ENCODE data around the gene KLK2.

The KLK2 gene

DNA sequence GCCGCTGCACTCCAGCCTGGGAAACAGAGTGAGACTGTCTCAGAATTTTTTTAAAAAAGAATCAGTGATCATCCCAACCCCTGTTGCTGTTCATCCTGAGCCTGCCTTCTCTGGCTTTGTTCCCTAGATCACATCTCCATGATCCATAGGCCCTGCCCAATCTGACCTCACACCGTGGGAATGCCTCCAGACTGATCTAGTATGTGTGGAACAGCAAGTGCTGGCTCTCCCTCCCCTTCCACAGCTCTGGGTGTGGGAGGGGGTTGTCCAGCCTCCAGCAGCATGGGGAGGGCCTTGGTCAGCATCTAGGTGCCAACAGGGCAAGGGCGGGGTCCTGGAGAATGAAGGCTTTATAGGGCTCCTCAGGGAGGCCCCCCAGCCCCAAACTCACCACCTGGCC, at the start of gene KLK2:
TSS of gene KLK2 (plus strand) at position 384 of the 400 bp plus-strand sequence. CDS start 35 bp downstream, outside the sequence.
- DNase-seq, result no peak

DNA sequence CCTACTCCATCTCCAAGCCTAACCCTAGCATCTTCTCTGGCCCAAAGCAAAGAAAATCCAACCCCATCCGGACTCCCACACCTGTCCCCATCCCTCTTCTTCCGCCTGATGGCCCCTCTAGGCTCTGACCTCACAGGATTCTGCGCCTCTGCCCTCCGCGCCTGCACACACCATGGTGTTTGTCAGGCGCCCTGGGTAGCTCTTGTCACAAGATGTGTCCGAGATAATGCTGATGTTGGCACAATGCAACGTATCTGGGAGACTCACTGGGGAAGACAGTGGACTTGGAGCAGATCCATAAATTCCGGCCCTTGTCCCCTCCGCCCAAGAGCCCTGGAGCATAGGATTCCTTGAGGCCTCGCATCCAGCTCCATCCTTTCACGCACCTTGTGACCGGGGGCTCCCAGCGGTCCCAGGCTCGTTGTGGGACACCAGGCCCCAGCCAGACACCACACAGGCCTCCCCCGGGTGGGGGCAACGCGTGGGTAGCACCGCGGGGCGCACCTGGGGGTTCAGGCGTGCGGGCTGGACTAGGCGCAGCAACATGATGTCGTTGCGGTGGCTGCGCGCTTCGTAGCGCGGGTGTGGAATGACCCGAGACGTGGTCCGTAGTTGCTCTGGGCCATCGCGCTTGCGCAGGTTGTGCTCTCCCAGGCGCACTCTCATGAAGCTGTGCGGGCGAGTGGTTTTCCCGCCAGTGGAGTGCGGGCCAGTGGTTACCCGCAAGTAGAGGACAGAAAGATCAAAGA, 46.6 kb upstream of the KLK2 start:
- no peak for DNase-seq

DNA sequence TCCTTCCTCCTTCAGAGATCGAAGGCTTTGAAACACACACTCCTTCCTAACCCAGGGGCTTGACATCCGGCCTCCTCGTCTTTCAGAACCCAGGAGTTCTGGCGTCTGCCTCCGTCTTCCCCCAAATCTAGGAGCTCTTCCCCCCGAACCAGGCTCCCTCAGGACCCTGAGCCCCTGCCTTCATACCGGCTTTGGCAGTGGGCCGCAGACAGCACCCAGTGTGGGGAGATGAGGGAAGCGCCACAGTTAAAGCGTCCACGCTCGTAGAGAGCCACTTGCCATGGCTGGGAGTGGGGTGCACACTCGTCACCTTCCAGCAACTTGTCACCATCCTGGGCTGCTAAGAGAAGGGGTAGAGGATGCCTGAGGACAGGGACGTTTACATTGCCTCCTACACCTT, 45.8 kb upstream of the KLK2 start:
- no peak for DNase-seq

GRCh38 chr19:50829801-50830200, 43.4 kb upstream of the KLK2 start:
- no peak for DNase-seq

- DNase-seq, result no peak
Observed at GRCh38 chr19:50830266-50831025, 42.8 kb upstream of the KLK2 start.

DNA sequence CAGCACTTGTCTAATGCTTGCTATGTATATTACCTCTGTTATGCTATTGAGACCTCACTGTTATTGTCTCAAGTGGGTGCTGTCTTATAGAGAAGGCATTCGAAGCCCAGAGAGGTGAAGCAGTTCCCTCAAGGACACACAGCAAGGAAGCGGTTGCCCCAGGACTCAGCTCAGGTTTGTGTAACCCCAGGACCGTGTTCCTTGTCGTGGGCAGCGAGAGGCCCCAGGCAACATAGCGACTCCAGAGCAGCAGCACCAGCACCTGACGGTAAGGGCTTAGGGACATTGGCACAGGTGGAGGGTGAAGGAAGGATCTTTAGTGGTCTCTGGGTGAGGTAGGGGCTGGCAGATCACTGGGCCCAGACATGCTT, 42.2 kb upstream of the KLK2 start:
- no peak for DNase-seq

GRCh38 chr19:50832666-50833065, 40.6 kb upstream of the KLK2 start:
- DNase-seq, result no peak

- no peak for DNase-seq
Observed at GRCh38 chr19:50833117-50833801, 40.0 kb upstream of the KLK2 start, which contains the start of gene KLK15. Gene KLK15 (minus strand): TSS chr19:50833574. CDS start chr19:50831492, 2,082 bp downstream.

DNA sequence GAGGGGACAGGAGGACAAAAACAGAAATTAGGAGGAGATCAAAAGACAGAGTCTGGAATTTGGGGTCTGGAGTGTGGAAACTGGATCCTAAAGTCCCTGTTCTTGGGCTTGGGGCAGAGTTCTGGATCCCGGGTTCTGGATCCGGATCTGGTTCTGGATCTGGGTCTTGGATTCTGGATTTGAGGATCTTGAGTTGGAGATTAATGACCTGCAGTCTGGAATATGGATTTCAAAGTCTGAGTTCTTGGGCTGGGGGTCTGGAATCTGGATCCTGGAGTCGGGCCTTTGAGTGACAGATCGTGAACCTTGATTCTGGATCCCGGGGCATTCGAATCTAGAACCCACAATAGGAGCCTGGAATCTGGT, 39.5 kb upstream of the KLK2 start:
- DNase-seq, result no peak

DNA sequence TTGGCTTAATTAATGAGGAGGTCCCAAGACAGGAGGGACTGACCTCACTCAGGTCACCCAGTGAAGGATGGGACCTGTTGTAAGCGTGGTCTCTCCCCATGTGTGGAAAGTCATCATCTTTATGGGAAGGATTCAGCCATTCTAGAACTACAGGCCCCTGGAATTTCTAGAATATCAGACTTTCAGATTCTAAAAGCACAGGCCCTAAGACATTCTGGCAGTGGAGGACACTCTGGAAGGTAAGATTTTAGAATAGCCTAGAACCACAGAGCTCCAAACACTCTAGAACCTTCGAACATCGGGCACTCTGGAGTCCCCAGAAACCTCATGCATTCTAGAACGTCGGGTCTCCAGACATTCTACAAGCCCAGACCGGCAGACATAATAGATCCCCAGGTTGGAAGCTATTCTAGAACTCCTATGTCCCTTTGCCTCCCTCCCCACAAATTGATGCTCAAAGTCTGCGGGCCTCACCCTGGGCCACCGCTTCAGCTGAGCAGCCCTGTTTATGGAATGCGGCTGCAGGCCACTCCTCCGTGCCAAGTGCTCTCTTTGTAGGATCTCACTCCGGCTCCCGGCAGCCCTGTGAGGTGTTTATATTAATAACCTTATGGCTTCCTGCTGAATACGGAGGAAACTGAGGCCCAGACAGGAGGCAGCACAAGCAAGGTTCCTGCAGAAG, 38.0 kb upstream of the KLK2 start:
- DNase-seq, result no peak

- DNase-seq, result peak; percentile 59 to 77
Observed at GRCh38 chr19:50835785-50836542, 37.3 kb upstream of the KLK2 start.

DNA sequence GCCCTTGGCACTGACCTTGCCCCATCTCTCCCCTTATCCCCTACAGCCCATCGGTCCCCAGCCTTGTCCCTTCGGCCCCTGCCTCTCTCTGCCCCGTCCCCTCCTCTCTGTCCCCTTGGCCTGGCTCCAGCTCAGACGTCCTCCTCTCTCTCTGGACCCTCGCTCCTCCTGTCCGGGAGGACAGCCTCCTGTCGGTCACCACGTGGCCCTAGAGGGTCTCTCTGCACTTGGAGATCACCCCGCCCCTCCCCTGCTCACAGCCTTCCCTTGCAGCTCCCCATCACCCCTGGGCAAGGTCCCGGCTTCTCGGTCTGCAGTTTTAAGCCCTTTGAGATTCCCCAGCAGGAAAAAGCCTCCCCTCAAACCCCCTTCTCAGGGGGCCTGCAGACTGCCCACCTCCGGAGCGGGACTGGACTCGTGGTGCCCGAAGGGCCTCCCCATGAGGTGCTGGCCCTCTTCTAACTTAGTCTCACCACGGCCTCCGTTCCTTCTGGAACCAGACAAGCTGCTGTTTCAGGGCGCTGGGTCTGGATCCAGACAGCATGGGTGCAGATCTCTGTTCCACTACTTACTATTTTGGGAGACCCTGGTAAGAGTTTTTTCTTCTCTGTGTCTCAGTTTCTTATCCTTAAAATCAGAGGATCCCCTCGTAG, 36.6 kb upstream of the KLK2 start:
- DNase-seq, result no peak

DNA sequence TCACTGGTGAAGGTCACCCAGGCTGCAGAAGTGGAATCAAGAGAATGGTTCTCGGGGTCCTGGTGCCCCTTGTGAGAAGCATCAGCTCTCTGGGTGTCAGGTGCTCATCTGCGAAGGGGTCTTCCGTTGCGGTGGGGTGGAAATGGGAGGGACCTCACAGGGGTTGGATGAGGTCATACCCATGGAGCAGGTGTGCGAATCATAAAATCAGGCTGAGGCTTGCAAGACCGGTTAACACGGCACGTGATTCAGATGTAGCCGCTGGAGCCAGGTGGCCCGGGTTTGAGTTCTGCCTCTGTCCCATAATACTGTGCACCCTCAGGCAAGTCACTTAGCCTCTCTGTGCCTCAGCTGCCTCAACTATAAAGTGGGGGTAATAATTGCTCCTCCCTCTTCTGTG, 35.9 kb upstream of the KLK2 start:
- no peak for DNase-seq

GRCh38 chr19:50838239-50838638, 35.0 kb upstream of the KLK2 start:
- DNase-seq, result no peak

DNA sequence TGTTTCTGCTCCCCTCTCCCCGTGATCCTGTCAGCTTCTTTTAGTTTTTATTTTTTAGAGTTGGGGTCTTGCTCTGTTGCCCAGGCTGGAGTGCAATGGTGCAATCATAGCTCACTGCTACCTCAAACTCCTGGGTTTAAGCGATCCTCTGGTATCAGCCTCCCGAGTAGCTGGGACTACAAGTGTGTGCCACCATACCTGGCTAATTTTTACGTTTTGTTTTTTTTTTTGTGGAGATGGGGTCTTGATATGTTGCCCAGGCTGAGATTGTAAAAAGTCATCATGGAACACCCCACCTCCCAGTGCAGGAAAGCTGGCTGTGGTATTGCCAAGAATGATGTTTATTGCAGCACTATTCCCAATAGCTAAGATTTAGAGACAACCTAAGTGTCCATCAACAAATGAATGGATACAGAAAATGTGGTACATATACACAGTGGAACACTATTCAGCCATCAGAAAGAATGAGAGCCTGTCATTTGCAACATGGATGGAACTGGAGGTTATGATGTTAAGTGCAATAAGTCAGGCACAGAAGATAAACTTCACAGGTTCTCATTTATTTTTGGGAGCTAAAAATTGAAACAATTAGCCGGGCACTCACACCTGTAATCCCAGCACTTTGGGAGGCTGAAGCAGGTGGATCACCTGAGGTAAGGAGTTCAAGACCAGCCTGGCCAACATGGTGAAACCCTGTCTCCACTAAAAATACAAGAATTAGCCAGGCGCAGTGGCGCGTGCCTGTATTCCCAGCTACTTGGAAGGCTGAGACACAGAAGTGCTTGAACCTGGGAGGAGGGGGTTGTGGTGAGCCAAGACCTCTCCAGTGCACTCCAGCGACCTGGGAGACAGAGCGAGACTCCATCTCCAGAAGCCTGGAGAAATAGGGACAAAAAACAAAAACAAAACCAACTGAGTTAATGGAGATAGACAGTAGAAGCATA, 33.3 kb upstream of the KLK2 start:
- no peak for DNase-seq

DNA sequence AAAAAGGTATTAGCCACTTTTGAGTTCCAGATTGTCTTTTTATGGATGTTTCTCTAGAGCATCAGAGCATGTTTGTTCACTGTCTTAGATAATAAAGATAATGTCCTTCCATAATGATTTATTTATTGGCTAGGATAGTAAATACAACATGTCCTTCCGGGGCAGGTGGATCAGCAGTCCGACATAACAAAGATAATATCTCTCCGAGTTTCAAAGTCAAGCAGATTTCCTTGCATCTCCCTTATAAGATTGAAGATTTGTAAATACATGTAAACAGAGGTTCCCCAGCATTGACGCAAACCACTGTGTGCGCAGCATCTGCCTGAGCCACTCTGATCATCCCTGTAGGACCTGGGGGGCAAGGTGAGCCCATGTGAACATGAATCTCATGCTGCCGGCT, 31.1 kb upstream of the KLK2 start:
- DNase-seq, result no peak

GRCh38 chr19:50843205-50843604, 30.0 kb upstream of the KLK2 start:
- no peak for DNase-seq

GRCh38 chr19:50843701-50844221, 29.5 kb upstream of the KLK2 start:
- DNase-seq, result no peak

GRCh38 chr19:50844296-50844935, 28.8 kb upstream of the KLK2 start:
- DNase-seq, result no peak

DNA sequence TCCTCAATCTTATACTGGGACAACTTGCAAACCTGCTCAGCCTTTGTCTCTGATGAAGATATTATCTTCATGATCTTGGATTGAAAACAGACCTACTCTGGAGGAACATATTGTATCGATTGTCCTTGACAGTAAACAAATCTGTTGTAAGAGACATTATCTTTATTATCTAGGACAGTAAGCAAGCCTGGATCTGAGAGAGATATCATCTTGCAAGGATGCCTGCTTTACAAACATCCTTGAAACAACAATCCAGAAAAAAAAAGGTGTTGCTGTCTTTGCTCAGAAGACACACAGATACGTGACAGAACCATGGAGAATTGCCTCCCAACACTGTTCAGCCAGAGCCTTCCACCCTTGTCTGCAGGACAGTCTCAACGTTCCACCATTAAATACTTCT, 22.5 kb upstream of the KLK2 start:
- DNase-seq, result no peak

Measured in stimulated activated CD4-positive, alpha-beta T cell treated with anti-CD3 and anti-CD28 coated beads, Interleukin-4, amount 100 ng/mL, for 4 hours (primary cell).